Superior temporal gyrus (tissue), 1 donor: ENCODE results near the gene BRINP2.

Experiments
- DNase-seq: peaks from one replicate; pipeline ENCODE4 v3.0.0-alpha.2; 2016; ENCODE audit errors: extremely low spot score

BRINP2 gene

DNA sequence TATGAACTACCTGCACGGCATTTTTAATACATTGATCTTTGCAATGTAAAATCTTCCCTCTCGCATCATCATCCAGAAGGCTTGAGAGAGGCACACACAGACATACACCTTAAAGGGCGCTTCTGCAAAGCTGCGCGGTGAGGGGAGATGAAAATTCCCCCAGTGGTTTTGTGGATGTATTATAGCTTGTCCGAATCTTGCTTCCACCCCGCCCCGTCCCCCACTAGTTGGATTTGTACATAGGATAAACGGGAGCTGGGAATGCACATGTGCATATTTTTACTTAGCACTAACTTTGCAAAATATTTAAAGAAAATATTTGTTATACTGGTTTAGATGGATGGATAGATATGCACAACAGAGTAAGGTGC lies 5.7 kb upstream of the BRINP2 start:
- DNase-seq: no peak

DNA sequence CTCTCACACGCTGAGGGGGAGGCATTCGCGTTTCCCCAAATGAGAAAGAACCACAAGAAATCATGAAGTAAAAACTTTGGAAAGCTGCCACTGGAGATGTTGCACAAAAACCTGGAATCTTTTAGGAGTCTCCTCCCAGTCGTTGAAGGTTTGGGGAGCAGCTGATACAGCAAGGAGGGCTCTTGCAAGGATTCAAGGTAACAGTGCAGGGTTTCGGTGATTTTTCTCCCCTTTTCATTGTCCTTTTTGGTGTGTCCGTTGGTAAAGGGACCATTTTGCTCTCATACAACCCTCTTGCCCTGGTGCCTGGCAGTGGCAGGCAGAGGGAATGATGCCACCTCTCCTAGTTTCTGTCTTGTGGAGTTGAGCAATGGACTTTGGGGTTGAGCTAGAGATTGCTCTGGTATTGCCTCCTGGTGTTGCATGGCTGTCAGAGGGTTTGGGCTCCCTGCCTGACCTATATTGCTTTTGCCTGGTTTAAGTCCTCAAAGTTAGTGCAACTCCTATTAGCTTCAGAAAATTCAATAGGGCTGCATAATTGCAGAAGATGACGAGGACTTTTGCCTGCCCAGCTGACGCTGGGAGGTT lies 872 bp downstream of the BRINP2 start:
- peak; percentile 70 for DNase-seq

DNA sequence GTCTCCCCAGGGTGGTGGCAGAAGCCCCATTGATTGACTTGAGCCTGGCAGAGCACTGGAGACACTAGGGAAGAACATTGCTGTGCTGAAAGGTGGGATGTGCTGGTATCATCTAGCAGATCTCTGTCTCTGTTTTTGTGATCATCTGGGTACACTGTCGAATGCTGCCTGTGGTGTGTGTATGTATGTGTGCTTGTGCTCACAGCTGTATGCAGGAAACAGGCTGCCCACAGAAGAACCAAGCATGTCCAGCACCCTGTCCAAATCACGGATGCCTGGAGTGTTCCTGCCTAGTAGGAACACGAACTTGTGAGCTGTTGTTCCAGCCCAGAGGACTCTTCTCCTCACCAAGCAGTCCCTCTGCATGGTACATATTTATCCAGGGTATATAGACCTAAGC lies 1.5 kb downstream of the BRINP2 start:
- DNase-seq: peak; percentile 45

DNA sequence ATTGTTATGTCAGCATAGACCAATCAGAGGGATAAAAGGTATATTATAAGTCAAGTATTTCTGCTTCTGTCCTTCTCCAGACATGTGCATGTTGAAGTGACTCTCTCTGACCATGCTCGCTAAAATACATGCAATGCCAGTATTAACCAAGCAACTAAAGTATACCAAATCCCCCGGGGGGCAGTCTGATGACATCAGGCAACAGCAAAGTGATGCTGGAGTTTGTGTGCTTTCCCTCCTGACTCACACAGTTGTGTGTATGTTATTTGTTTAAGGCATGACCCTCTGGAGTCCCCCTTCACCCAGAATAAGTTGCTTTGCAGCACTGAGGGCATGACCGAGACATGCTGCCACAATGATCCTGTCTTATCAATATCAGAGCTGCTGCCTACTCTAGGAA lies 2.1 kb downstream of the BRINP2 start:
- DNase-seq: no peak

DNA sequence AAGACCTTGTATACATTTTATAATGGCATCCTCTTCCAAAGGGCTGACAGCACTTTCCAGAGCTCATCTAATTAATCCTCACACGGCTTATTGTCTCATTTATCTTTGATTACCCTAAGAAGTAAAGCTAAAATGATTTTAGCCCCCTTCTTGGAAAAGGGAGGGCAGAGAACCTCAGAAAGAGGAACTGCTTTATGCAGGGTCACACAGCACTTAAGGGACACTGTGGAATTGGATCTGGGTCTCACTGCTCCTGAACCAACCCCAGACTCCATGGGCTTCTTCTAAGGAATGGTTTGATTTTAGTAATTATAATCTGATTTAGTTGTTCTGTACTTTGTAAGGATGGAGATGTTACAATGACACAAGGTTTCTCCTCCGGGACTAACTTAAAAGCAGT lies 3.2 kb downstream of the BRINP2 start:
- no peak for DNase-seq

DNA sequence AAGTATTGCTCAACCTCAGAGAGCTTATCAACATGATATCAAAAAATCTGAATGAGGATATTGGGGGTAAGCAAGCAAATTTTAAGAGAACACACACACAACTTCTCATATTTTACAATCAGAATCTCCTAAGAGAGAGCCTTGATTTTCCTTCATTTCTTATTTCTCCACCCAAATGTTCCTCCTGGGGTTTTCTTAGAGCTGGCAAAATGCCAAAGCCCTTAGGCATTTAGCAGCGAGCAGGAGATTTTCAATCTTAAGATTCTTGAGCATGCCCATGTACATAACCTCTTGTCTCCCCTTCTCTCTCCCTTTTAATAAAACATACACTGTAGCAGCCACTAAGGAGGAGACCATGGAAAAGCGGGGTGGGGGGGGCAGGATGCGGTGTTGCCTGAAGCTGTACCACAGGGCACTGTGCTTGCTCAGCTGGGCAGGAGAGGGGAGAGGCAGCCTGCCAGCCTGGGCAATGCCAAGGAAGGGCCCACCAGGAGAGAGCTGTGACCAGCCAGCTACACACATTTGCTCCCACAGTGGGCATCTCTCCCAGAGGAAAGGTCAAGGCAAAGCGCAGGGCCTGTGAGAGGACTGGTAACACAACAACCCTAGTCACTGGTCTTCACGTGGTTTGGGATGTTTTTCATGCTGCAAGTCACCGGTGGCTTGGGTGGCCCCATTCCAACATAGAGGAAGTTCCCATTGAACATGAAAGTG lies 4.3 kb downstream of the BRINP2 start:
- DNase-seq: peak; percentile 48

DNA sequence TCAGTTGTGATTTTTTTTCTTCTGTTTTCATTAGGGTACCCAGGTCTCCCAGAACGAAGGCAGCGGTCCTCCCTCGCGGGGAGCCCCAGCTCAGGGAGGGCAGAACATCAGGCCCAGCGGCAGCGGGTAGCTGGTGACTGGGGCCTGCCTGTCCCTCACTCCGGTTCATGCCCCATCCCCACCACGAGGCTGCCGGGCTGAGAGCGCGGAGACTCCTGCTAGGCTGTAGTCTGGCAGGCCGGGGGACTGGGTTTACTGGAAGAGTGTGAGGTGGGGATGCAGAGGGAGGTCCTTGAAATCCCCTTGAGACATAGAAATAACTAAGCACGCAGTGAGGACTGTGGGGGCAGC lies 10.5 kb downstream of the BRINP2 start:
- peak; percentile 14 for DNase-seq

DNA sequence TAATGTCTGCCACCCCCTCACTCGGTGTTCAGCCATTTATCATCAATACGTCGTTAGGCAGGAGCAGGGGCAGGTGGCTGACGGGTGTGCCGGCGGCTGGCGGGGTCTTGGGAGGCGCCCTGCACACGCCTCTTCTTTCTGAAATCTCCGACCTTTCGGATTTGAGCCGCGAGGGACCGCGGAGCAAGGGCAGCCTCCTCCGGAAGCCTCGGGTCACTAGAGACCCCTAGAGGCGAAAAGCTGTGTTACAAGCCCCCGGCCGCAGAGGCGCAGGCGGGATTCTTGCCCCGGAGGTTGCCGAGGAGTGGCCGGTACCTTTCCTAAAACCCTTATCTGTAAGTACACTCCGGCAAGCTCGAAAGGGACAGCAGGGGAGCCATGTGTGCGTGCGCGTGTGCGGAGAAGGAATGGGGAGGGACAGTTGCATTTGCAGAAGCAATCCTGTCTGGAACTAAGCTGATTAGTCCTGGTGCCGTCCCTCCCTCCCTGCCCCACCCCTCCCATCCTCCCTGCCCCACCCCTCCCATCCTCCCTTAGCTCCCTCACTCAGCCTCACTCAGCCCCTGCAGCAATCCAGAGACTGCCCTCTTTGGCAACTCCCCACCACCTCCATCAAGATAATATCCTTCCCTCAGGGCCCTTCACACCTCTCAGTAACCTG lies 11.0 kb downstream of the BRINP2 start:
- DNase-seq: peak; percentile 82

DNA sequence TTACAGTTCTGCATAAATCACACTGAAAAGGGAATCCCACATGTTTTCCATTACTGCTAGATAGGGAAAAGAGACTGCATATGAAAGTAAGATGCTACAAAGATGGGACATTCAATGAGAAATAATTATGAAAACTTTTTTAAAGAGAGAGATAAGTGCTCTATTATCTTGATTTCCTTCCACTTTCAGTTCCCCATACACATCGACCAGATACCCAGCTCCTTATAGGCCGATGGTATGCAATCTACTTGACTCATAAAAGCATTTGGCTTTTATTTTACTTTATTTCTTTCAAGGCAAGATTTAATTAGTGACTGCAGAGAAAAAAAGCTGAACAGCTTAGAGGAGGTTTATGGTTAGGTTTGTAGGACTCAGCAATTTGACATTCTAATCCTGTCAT lies 13.1 kb downstream of the BRINP2 start:
- DNase-seq: no peak

DNA sequence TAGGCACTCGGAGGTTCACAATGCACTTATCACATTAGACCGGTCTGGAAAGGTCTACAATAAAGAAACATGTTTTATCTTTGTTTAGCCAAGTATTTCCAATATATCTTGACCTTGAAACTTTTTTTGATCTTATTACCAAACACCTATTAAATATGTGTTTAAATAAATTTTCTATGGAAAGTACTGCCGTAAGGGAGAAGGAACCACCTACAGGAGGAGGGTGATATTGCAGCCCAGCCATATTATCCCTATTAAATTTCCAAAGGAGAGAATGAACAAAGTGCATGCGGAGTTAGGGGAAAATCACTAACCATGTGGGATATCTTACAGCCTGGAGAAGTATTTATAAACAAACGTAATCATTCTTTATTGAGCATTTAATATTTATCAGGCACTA lies 14.5 kb downstream of the BRINP2 start:
- DNase-seq: no peak

DNA sequence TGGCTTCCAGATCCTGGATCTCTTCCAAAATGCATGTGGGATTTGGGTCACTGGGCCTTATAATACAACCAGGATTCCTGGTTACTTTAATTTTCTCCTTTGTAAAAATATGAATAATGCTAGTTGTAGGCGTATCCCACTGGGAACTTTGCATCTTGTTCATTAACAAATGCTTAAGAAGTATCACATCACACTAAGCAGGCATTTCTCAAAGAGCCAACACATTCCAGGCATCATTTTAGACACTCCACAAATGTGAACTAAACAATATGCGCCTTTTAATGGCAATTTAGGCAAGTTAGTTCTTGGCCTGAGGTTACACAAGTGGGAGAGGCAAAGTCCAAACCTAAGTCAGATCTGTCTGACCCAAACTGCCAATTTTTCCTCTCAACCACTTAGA lies 15.9 kb downstream of the BRINP2 start:
- DNase-seq: no peak

DNA sequence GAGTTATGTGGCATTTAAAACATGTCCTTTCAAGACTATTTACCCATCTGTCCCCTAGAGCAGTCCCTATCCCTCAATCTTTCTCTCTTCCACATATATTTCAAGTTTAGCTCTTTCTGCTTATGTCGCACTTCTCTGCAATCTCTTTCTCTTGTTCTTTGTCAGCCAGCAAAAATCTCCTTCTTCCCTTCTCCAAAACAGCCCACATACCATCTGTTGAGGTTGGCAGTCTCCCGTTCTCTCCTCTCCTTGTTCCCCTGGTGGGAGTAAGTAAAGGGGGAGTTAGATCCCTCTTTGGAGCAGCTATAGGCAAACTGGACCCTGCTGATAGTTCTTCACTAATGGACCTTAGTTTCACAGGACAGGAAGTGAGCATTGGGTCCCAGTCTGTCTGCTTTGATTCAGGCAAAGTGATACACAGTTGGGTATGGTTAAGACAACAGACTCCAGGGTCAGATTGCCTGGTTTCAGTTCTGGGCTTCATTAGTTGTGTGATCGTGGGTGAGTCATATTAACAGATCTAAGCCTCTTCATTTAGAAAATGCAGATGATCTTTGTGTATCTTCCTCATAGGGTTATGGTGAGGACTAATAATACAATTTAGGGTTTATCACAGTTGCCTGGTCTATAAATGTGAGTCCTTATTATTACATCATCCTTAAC lies 19.7 kb downstream of the BRINP2 start:
- DNase-seq: no peak

DNA sequence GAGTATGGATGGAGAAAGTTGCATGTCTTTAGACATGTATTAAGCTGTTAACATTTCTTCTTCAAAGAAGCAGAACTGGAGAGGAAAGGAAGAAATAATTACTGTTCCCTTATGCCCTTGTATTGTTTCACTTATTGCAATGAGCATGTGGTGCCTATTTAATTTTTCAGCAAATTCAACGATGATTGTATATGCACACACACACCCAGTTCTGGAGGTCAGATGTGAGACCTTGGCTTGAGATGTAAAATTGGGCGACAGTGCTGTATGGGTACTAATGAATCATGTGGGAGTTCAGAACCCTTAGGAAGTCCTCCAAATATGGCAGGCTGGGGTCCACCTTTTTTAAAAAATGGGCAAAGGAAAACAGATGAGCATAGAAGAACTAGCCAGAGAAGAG lies 27.5 kb downstream of the BRINP2 start:
- no peak for DNase-seq

DNA sequence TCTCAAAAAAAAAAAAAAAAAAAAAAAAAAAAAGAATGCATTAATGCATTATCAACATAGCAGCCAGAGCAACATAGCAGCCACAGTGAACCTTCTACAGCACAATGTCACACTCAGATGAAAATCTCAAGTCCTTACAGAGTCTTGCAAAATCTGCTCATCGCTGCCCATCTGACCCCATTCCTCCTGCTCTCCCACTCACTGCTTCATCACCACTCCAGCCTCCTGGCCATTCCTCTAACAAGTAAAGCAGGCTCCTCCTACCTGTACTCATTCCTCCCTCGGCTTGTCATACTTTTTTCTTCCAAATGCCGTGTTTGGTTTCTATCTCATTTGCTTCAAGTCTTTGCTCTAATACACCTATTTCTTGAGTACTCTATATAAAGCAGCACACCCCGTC lies 29.5 kb downstream of the BRINP2 start:
- DNase-seq: no peak

DNA sequence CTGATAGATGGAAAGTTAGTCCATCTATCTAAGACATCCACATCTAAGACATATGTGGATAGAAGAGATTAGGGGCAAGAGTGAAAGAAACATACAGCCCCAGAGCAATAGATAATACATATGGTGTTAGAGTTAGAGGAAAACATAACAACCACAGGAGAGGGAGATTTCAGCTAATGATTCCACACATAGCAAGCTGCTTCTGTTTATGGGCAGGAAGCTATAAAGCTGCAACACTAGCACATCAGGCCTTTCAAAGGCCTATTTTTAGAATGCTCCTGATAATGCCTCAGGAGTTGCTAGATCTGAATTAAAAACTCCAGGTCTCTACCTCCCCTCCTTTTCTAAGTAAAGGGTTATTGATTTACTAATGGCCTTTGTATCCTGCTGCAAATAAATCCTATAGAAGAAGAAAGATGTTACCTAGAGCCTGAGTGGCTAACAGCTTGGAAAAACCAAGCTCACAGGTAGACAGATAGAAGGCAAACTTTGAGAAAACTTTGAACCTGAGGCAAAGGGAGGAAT lies 36.1 kb downstream of the BRINP2 start:
- no peak for DNase-seq

DNA sequence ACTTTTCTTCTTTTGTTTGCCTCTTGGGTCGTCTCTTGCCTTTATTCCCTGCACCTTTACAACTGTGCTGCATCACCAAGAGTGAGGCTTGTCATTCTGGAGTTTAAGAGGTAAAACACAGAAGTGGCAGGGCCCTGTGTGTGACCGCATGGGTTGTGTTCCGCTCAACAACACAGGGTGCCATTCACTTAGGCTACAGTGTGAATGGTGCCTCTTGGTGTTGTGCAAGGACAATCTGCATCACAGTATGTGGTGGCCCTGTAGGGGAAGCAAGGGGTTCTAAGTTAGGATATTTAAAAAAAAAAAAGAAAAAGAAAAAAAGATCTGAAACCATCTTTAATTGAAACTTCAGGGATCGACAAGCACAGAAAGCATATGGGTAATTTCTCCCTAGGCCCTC lies 38.2 kb downstream of the BRINP2 start:
- DNase-seq: no peak

DNA sequence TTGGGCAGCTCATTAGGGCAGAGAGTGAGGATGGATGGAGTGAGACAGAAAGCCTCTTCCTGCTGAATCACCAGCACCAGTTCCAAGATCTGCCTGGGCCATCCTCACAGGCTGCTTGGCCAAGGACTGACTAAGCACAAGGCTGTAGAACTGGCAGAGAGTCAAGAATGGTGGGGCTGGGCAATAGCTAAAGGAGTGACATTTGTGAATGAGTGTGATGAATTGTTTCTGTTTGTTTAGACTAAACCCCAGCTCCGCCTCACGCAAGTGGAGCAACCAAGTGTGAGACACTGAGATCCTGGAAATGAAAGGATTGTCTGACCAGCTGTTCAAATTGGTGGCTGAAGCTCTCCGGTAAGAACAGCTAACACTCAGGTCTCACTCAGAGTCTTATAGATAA lies 38.6 kb downstream of the BRINP2 start:
- DNase-seq: peak; percentile 79

DNA sequence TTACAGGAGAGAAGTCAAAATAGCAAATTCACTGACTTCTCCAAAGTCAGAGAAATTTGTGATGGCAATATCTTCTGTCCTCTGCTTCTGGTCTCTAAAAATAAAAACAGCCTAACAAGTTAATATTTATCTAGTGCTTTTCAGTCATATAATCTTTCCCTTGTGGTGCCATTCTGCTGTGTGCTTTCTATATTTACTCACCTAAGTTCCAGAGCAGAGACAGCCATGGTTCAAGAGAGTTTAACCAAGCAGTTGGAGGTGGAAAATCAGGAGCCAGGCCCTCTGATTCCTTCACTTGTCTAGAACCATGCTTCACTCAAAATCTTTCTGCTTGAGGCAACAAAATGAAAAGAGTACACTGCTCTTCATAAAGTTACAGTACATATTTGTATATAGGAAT lies 39.3 kb downstream of the BRINP2 start:
- no peak for DNase-seq

DNA sequence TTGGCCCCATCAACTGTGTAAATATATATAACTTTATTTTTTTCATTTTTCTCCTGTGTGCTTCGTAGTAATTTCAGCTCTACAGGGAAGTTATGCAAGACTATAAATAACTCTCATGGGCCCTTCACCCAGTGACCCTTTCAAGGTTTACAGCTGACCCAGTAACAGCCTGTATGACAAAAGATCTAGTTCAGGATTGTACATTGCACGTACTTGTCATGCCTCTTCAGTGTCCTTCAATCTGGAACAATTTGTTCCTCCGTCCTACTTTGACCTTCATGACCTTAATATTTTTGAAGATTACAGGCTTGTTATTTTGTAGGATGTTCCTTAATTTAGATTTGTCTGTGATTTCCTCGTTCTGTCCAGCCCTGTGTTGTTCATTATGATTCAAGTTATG lies 40.5 kb downstream of the BRINP2 start:
- DNase-seq: no peak

DNA sequence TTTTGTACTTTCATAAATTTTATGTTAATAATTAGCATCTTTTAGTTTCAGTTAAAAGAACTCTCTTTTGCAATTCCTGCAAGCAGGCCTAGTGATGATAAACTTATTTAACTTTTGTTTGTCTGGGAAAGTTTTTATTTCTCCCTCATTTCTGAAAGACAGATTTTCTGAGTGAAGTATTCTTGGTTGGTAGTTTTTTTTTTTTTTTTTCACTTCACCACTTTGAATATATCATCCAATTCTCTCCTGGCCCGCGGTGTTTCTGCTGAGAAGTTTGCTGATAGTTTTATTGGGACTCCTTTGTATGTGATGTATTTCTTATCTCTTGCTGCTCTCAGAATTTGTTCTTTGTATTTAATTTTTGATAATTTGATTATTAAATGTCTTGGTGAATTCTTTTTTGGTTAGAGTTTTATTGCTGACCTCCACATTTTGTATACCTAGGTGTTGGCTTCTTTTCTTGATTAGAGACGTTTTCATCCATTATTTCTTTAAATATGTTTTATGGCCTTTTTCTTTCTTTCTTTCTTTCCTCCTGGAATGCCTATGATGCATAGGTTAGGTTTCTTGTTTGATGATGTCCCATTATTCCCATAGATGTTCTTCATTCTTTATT lies 45.9 kb downstream of the BRINP2 start:
- no peak for DNase-seq

DNA sequence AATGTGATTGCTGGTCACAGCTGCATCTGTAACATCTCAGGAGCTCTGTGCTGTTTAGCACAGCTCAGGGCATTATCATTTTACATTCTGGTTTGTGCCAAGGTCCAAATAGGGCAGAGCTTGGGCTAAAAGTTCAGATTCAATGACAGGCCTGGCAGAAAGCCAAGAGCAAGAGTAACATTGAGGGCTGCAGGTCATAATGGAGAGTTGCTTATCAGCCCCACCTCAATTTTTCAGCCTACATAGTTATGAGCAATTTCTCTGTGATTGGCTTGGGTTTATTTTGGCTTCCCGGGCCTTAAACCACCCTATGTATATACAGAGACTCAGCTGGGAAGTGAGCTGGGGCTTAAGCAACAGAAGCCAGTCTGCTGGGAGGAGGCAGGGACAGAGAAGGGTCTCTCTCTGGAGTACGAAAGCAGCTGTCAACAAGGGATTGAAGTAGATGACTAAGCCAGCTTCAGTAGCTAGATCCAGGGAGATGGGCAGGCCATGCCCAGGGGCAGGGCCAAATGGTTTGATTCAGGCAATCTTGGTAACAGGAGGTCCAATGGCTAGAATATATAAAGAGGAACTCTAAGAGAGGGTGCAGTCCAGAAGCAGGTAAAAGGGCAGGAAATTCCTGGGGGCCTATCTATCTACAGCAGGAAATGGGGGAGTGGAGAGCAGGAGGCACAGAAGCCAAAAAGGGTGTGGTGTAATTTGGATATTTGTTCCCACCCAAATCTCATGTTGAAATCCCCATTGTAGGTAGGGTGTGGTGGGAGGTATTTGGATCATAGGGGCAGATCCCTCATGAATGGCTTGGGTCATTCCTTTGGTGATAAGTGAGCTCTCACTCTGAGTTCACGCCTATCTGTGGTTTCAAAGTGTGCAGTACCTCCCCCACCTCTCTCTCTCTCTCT lies 49.0 kb downstream of the BRINP2 start:
- DNase-seq: no peak
